Keratinocyte (primary cell): ENCODE results near the gene HLA-DOB.

Source experiments
- CTCF ChIP-seq, 3 experiments: IDR thresholded peaks in 1 of 3; conservative IDR thresholded peaks in 1 of 3; optimal IDR thresholded peaks in 1 of 3; 2 replicates in 2 of 3; 3 replicates in 1 of 3; pipeline versions ENCODE3 to v1.5.1; 2011; ENCODE audit warnings: low read length in 3 of 3, mild to moderate bottlenecking in 3 of 3, moderate library complexity in 2 of 3, control low read depth in 1 of 3, inconsistent platforms in 1 of 3; ENCODE audit not compliant: insufficient read depth in 2 of 3; ENCODE audit errors: extremely low read depth in 1 of 3
- EZH2 ChIP-seq: IDR thresholded peaks from one replicate; pipeline ENCODE4 v1.6.1; 2012; ENCODE audit warnings: inconsistent platforms, mild to moderate bottlenecking, low read length, moderate library complexity

GRCh38 chr6:32803416-32803815 is 13.4 kb downstream of the HLA-DOB start:
- no peak for TF ChIP-seq EZH2
- no peak for TF ChIP-seq CTCF (optimal IDR thresholded peaks at IDR 0.05 in 1 of 3, IDR thresholded peaks at IDR 0.05 in 1 of 3, conservative IDR thresholded peaks at IDR 0.05 in 1 of 3; ENCODE audit: extremely low read depth in 1 of 3, insufficient read depth in 2 of 3, low read length in 3 of 3)
